Iris pigment epithelial cell (primary cell): ENCODE measurements around the gene FALEC.
A peak's percentile ranks its signal among the peaks of the same experiment; 100 is the strongest.
"Not testable (repeated sequence)": the region's sequence is repeated elsewhere in the genome, so short reads cannot be mapped to it uniquely, and the experiment has no call there.

ENCODE experiments used
- DNase-seq: peaks from one replicate; pipeline ENCODE4 v3.0.0-alpha.2; 2011; ENCODE audit warnings: low read depth

FALEC gene

GRCh38 chr1:150558761-150559655, 43.5 kb downstream of the FALEC start:
- no peak for DNase-seq

- DNase-seq = no peak
Observed at GRCh38 chr1:150559656-150560010, 44.1 kb downstream of the FALEC start.

DNA sequence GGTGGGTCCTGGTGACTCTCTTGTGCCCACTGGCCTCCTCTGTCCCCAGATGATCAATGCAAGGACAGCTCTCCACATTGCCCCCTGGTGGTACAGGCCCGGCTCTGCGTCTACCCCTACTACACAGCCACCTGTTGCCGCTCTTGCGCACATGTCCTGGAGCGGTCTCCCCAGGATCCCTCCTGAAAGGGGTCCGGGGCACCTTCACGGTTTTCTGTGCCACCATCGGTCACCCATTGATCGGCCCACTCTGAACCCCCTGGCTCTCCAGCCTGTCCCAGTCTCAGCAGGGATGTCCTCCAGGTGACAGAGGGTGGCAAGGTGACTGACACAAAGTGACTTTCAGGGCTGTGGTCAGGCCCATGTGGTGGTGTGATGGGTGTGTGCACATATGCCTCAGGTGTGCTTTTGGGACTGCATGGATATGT, 44.5 kb downstream of the FALEC start:
- DNase-seq = peak; percentile 46

GRCh38 chr1:150560576-150561253, 45.2 kb downstream of the FALEC start:
- no peak for DNase-seq

DNA sequence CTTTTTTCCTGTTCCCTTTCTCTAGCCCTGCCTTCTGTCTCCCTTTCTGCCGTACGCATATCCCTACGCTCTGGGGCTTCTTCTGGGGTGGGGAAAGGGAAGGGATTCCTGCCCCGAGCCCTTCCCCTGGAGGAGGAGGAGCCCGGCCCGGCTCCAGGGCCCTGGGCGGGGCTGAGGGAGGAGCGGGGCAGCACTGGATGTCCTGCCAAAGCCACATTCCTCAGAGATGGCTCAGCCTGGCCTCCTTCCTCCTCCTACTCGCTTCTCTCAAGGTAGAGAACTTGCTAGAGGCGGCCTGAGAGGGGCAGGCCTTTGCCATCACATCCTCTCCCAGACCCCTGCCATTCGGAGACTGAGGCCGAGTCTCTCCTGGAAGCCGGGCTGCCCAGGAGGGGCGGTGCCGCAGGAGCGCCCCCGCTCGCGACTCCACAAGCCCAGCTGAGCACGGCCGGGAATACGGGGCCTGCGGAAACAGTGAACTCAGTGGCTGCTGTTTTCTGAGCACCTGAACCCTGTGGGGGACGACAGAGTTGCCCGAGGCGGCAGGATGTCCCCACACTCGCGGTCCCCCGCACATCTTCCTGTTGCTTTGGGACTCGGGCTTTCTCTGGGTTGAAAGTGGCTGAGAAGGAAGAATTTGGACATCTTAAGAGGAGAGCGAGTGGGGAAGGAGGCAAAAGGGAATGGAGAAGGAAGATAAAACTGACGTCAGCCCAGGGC, 45.9 kb downstream of the FALEC start:
- DNase-seq = peak; percentile 99

DNA sequence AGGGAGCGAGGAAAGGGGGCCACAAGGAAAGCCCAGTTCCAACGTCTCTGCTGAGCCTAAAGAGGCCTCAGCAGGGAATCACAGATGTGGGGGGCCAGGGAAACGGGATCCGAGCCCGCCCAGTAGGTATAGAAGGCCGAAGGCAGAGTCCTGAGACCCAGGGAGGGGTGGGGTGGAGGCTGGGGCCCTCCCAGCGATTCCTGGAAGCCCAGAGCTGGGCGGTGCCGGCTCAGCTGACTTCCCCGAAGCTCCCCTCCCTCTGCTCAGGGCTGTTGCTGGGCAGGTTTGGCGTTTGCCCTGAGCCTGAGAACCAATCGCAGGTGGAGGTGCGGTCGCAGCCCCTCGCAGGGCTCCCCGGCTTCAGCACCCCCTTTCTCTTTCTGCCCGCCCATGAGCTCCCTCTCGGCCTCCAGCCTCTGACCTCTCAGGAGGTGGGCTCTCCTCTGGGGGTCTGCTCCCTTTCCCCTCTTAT, 46.5 kb downstream of the FALEC start:
- peak; percentile 96 for DNase-seq

DNA sequence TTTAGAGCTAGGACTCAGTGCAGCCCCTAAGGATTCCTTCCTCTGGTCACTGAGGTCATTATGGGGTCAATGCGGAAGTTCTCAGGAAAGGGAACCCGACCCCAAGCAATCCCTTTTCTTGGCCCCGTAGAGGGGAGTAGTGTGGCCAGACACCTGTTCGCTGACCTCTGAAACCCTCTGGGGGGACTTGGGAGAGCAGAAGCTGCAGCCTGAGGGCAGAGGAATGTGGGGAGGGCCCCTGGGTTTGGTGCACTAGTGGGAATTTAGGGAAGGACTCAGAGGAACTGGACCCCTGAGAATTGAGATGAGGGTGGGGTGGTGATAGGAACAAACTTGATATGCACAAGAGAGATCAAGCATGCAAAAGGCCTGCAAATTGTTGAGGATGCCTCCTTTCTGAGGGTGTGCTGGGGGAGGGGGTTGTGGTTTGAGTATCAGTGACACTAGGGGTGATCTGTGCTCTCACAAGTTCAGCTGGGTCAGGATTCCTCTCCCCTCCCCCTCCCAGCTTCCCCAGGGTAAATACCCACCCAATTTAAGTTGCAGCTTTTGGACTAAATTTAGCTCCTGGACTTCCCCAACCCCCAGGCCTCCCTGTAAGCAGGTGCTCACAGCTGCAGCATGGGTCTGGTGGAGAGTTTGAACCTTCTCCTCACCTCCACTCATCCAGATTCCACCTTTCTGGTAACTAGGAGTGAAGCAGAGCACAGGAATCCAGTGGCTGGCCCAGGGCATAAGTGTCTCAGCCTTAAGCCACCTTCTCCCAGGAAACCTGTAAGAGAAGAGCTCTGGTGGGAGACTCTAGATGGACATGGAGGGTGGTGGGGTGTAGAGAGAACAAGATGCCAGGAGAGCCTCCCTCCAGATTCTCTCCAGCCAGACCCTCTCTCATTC, 47.1 kb downstream of the FALEC start:
- no peak for DNase-seq

- peak; percentile 49 for DNase-seq
Observed at GRCh38 chr1:150563340-150564038, 47.9 kb downstream of the FALEC start.

DNA sequence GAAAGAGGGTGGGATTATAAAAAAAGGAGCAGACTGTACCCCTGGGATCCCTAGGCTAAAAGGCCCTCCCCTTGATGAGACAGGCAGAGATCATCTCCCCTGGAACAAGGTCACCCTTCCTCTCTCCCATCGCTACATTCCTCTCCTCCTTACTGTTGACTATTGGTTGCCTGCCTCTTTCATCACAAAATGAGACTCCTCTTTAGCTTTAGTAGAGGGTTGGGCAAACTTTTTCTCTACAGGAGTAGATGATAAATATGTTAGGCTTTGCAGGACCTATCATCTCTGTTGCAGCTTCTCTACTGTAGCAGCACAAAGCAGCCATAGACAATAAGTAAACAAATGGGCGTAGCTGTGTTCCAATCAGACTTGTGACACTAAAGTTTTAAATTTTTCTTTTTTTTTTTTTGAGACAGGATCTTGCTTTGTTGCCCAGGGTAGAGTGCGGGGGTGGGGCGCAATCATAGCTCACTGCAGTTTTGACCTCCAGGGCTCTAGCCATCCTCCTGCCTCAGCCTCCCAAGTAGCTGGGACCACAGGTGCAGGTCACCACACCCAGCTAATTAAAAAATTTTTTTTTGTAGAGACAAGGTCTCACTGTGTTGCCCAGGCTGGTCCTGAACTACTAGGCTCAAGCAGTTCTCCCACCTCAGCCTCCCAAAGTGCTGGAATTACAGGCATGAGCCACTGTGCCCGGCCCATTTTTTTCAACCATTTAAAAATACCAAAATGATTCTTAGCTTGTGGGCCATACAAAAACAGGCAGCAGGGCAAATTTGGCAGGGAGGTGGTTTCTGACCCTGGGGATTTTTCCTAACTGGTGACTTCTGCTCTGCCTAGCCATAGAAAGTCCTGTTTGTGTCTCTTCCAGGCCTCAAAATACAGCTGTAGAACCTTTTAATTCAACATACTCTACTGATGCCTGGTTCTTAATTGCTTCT, 48.8 kb downstream of the FALEC start:
- DNase-seq = peak; percentile 63

GRCh38 chr1:150565240-150565991, 49.9 kb downstream of the FALEC start:
- DNase-seq = not testable (repeated sequence)

- DNase-seq = no peak
Observed at GRCh38 chr1:150566589-150567340, 51.2 kb downstream of the FALEC start.

- DNase-seq = peak; percentile 67
Observed at GRCh38 chr1:150567341-150567716, 51.8 kb downstream of the FALEC start.

DNA sequence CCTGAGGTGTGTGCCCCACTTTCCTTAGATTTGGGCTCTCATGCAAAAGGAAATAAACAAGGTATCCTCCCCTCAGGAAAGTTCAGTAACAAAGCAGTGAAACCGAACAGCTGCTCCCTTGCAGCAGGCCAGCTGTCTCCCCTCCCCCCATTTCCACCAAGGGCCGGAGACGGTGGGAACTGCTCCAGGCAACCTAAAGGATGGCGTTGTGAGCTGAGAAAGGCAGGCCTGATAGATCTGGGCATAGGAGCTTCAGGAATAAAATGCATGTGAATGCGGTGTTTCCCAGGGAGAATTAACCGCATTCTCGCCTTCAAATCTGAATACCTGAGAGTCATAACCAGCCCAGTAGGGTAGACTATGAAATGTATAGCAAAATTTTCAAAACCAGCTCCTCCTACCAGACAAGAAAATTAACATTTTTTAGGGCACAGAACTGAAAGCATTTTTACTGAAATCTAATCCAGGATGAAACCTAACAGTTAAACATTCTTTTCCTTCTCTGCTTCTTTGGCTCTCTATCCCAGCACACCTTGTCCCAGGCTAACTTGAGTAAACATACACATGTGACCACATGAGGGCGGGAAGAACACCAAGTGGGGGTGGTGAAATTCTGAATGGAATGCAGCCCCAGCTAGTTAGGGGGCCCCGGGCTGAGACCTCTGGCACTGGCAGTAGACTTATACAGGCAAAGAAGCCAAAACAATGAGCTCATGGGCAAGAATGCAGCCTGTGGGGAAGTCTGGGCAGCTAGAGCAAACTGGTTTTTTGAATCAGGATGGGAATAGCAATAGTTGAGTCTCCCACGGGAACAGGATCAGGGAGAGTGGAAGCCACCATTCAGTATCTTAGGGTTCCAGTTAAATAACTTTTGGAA, 52.4 kb downstream of the FALEC start:
- peak; percentile 99 for DNase-seq

GRCh38 chr1:150568594-150568966, 53.0 kb downstream of the FALEC start:
- no peak for DNase-seq

- no peak for DNase-seq
Observed at GRCh38 chr1:150572918-150573647, 57.5 kb downstream of the FALEC start.

DNA sequence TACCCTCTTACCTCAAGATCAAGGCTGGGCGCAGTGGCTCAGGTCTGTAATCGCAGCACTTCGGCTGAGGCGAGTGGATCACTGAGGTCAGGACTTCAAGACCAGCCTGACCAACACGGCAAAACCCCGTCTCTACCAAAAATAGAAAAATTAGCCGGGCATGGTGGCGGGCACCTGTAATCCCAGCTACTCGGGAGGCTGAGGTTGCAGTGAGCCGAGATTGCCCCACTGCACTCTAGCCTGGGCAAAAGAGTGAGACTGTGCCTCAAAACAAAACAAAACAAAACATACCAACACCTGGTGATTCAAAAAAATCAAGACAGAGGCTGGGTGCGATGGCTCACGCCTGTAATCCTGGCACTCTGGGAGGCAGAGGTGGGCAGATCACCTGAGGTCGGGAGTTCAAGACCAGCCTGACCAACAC, 58.1 kb downstream of the FALEC start:
- not testable (repeated sequence) for DNase-seq
